ENCODE results near the gene ROMO1.
"Not testable (repeated sequence)": the region's sequence is repeated elsewhere in the genome, so short reads cannot be mapped to it uniquely, and the experiment has no call there.

Gene ROMO1

DNA sequence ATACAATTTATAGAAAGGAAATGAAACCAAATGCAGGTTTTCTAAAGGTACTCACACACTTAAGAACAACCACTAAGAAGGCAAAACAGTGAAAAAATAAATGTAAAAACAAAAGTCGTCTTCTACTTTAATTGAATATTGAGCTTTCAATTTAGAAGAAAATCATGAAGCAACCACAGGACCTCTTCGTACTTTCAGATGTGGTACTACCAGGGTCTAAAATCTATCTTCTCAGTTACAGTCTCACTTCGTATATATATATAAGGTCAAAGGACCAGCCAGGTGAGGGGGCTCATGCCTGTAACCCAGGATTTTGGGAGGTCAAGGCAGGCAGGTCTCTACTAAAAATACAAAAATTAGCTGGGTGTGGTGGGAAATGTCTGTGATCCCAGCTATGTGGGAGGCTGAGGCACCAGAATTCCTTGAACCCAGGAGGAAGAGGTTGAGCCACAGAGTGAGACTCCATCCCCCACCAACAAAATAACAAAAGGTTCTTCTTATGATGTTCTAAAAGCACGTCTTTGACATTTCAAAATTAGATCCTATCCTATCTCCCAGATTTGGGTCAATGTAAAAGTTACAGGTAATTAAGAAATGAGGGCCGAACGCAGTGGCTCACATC, 12.5 kb downstream of the ROMO1 start:
- DNase-seq = peak; percentile 54

DNA sequence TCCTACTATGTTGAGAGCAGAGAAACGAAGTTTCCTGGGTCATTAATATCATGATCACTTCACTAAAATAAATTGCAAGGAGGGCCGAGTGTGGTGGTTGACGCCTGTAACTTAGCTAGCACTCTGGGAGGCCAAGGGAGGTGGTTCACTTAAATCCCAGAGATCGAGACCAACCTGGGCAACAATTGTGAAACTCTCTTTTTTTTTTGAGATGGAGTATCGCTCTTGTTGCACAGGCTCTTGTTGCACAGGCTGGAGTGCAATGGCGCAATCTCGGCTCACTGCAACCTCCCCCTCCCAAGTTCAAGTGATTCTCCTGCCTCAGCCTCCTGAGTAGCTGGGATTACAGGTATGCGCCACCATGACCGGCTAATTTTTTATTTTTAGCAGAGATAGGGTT, 13.9 kb downstream of the ROMO1 start:
- DNase-seq = not testable (repeated sequence)

DNA sequence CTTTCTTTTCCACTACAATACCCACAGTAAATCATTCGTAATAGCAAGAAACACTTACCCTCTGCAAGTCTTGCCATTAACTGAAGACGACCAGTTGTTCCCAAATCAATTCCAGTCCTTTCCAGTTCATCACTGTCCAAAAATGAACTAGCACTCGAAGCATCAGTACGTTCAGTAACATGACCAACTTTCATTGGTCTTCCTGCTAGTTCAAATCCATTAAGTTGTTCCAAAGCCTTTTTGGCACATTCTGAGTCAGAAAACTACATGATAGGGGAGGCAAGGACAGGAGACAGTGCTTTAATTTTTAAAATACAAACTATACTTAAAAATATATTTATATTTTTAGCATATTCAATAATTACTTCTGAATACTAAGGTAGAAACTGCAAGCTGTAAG, 14.9 kb downstream of the ROMO1 start:
- DNase-seq = no peak

- no peak for DNase-seq
Measured at GRCh38 chr20:35715652-35716051, 16.4 kb downstream of the ROMO1 start.

DNA sequence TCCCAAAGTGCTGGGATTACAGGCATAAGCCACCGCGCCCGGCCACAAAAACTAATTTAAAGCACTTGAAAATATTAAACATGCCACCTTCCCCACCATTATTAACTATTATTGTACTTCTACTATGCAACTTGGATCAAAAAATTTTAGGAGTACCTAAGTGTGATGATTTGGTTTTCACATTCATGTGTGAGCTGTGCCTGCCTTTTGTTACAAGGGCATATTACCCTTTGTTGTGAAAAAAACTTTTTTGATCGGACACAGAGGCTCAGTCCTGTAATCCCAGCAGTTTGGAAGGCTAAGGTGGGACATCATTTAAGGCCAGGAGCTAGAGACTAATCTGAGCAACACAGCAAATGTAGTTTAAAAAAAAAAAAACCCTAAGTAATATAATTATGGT, 17.1 kb downstream of the ROMO1 start:
- DNase-seq = no peak

DNA sequence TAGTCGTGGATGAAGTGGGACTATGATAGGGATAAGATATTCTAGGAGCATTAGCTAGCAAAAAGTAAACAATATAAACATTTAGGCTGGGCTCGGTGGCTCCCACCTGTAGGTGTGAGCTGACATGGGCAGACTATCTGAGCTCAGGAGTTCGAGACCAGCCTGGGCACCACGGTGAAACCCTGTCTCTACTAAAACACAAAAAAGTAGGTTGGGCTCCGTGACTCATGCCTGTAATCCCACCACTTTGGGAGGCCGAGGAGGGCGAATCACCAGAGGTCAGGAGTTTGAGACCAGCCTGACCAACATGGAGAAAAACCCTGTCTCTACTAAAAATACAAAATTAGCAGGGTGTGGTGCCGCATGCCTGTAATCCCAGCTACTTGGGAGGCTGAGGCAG, 19.1 kb downstream of the ROMO1 start:
- DNase-seq = not testable (repeated sequence)

DNA sequence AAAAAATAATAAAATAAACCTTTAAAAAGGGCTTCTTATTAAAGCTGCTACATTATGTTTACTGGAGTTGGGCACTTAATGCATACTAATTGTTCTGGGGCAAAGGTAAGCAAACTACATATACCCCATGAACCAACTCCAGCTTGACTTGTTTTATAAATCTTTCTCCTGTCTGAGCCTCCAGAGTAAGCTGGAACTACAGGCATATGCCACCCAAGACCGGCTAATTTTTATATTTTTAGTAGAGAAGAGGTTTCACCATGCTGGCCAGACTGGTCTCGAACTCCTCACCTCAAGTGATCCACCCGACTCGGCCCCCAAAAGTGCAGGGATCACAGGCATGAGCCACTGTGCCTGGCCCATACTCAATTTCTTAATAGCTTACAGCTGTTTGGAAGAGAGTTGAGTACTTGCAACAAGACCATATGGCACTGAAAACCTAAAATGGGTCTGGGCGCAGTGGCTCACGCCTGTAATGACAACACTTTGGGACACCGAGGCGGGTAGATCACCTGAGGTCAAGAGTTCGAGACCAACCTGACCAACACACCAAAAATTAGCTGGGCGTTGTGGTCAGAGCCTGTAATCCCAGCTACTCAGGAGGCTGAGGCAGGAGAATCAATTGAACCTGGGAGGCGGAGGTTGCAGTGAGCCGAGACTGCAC, 19.9 kb downstream of the ROMO1 start:
- DNase-seq = no peak

DNA sequence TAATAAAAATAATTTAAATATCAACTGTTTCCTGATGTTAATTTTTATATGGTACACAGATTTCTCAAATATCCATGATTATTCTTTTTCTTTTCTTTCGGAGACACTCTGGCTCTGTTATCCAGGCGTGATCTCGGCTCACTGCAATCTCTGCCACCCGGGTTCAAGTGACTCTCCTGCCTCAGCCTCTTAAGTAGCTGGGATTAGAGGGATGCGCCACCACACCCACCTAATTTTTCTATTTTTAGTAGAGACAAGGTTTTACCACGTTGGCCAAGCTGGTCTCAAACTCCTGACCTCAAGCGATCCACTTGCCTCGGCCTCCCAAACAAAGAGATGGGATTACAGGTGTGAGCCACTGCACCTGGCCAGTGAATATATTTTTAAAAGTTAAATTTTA, 20.5 kb downstream of the ROMO1 start:
- no peak for DNase-seq

- no peak for DNase-seq
Measured at GRCh38 chr20:35720165-35721123, 21.2 kb downstream of the ROMO1 start.

GRCh38 chr20:35721219-35721618, 22.0 kb downstream of the ROMO1 start:
- DNase-seq = no peak

DNA sequence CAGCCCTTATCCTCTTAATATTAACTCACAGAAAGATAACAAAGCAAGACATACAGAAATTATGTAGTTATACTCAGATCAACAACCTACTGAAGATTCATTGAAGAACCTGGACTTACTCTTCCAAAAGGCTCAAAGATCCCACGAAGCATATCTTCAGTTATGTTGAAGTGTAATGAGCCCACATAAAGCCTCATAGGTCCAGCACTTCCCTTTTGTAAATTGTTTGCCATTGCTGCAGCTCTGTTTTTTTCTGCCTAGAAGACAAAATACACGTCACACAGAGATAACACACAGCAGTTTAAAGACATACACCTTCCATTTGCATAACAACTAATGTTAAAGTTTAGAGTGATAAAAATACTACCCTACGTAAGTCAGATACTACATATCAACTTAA, 22.4 kb downstream of the ROMO1 start:
- no peak for DNase-seq

DNA sequence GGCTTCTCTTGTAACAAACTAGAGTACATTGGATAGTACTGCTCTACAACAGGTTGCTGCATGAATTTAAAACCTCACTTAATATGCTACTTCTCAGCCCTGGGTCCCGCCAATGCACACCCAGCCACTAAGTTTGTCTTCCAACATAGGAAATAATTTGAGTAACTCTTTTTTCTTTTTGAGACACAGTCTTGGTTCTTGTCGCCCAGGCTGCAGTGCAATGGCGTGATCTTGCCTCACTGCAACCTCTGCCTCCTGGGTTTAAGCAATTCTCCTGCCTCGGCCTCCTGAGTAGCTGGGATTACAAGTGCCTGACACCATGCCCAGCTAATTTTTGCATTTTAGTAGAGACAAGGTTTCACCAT, 24.1 kb downstream of the ROMO1 start:
- not testable (repeated sequence) for DNase-seq

DNA sequence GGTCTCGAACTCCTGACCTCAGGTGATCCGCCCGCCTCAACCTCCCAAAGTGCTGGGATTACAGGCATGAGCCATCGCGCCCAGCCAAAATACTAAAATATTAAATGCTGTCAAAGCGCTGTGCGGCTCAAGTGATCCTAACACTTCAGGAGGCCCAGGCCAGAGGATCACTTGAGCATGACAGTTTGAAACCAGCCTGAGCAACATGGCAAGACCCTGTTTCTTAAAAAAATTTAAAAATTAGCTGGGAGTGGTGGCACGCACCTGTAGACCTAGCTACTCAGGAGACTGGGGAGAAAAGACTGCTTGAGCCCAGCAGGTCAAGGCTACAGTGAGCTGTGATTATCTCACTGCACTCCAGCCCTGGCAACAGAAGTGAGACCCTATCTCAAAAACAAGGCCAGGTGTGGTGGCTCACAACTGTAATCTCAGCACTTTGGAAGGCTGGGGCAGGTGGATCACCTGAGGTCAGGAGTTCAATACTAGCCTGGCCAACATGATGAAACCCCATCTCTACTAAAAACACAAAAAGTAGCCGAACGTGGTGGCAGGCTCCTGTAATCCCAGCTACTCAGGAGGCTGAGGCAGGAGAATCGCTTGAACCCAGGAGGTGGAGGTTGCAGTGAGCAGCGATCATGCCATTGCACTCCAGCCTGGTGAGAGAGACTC, 24.6 kb downstream of the ROMO1 start:
- not testable (repeated sequence) for DNase-seq

- DNase-seq = no peak
Measured at GRCh38 chr20:35724321-35725230, 25.4 kb downstream of the ROMO1 start.

GRCh38 chr20:35726842-35727711, 27.9 kb downstream of the ROMO1 start:
- DNase-seq = no peak

GRCh38 chr20:35729283-35729807, 30.1 kb downstream of the ROMO1 start:
- DNase-seq = no peak

DNA sequence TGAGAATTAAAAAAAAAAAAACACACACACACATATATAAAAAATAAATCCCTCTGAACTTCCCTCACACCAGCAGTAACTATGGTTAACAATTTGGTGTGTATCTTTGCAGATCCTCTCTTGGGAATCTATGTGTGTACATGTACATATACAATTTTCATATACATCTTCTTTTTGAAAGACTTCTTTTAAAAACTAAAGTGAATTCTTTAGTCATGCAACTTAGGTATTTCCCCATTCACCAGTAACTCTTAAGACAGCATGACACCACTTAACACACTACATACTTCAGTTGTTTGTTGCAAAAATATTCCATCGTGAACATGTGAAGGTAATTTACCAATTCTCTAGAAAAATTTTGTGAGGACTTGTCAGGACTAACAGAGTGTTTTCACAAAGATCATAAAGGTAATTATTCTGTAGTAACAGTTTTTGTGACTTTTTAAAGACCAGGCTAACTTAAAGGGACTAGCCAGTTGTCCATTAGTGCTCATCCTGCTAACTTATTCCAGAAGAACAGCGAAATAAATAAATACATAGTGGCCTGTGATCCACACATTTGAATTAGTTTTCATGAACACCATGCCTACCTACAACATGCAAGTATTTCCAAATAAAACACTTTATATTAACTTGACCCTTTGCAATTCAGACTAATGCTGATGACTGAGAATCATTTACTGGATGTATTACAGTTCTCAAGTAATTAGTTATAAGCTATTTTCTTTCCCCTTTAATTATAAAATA, 30.8 kb downstream of the ROMO1 start:
- no peak for DNase-seq

DNA sequence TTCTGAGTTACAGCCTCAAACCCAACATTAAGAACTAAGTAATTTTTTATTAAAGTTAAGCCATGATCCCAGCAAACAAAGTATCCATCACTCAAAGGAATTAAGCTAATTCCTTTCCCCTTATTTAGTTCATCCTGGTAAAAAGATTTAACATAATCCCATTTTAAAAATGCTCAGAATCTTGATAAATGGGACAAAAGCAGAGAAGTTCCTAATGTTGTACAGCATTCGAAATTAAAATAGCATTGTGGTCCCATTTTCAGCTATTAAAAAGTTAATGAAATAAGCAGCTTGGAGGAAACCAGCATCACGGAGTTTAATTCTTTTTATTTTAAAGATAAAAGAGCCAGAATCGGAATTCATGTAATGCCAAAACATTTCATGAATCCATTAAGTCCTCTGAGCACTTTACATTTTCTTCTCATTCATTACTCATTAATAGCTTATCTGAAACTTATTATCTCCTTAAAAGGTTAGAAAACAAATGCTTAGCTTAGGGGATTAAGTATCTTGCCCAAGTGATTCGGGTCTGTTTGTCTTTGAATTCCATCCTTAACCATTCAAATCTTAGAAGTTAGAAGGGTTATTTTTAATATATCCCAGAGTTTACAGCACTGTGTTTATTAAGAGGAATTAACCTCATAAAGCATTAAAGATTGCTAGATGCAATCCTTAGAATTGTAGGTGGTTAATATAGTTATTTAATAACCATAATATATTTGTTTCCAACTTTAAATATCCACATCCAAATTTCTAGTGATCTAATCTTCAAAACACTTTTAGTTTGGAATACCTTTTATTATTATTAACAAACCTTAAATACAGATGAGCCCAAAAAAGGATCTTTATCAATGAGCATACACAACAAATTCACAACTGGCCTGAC, 31.6 kb downstream of the ROMO1 start:
- DNase-seq = no peak

DNA sequence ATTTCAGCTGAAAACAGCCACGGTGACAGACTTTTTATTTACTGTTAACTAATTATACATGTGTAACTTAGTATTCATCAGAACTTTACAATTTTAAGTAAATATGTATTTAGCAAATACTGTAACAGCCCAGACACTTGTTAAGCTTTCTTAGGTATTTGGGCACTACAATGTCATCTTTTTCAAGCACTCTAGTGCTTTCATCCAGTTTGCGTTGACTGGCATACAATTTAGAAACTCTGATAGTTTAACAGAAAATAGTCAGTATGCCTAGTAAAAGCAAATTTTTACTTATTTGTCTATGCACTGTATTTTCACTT, 32.2 kb downstream of the ROMO1 start:
- no peak for DNase-seq

All from activated CD4-positive, alpha-beta T cell treated with anti-CD3 and anti-CD28 coated beads, Interleukin-2, Interleukin-6, amounts not matched to agents 100 ng/mL and 50 ng/mL, durations not matched to agents 16 hours and 8 hours (primary cell).